Activated CD8-positive, alpha-beta memory T cell treated with anti-CD3 and anti-CD28 coated beads, Interleukin-2, amount 50 U/mL, for 1 hour (primary cell): ENCODE data around the gene VHLL.
"Not testable (repeated sequence)": the region's sequence is repeated elsewhere in the genome, so short reads cannot be mapped to it uniquely, and the experiment has no call there.

Experiments
- DNase-seq: peaks from one replicate; pipeline ENCODE4 v3.0.0-alpha.2; 2020; ENCODE audit errors: extremely low read depth

Gene VHLL

DNA sequence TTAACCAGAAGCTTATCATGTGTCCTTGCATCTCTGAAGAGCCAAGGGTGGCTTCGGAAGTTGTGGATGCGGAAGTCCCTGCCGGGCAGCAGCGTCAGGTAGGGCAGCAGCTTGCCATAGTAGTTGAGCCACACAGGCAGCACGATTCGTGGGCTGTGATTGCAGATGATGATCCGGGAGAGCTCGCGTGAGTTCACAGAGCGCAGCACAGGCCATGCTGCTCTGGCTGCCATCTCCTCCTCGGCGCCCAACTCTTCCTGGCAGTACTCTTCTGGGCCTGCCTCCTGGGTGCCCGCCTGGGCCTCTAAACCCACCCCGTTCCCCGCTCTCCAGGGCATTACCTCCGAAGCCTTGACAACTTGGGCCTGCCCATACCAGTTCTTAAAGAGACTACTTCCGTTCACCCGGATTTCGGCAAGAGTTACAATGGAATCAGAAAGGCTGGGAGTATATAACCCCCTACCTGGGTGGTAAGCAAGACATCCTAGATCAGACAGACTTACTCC, at the start of gene VHLL:
VHLL (minus strand) TSS at position 456 of the 506 bp plus-strand sequence; CDS start at position 338, 118 bp downstream.
- DNase-seq: no peak

DNA sequence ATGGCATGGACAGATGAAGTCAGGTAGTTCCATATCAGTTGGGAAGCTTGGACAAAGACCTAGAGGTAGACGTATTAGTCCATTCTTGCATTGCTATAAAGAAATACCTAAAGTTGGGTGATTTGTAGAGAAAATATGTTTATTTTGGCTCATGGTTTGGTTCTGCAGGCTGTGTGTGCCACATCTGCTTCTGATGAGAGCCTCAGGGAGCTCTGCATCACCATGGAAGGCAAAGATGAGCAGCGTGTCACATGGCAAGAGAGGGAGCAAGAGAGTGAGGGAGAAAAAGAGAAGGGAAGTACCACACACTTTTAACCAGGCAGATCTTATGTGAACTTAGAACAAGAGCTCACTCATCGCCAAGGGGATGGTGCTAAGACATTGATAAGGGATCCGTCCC, 48.2 kb upstream of the VHLL start:
- no peak for DNase-seq

- no peak for DNase-seq
Observed at GRCh38 chr1:156346636-156347035, 47.5 kb upstream of the VHLL start.

- DNase-seq: not testable (repeated sequence)
Observed at GRCh38 chr1:156346035-156346434, 46.9 kb upstream of the VHLL start.

DNA sequence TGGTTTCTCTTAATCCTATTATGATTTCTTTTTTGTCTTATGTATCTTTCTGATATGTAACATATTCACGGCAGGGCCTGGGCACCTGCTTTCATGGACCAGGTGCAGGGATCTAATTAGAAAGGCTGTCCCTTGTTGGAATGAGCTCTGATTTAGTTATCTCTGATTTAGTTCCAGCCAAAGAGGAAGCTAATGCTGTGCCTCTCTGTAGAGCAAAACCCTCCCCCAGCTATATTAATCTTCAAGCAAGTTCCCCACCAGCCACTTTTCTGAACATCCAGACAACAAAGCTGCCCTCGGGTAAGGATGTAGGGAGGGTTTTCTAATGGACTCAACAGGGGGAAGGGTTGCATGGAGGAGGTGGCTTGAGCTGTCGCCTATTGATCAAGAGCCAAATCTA, 45.3 kb upstream of the VHLL start:
- no peak for DNase-seq

- DNase-seq: no peak
Observed at GRCh38 chr1:156342166-156342955, 43.3 kb upstream of the VHLL start.

DNA sequence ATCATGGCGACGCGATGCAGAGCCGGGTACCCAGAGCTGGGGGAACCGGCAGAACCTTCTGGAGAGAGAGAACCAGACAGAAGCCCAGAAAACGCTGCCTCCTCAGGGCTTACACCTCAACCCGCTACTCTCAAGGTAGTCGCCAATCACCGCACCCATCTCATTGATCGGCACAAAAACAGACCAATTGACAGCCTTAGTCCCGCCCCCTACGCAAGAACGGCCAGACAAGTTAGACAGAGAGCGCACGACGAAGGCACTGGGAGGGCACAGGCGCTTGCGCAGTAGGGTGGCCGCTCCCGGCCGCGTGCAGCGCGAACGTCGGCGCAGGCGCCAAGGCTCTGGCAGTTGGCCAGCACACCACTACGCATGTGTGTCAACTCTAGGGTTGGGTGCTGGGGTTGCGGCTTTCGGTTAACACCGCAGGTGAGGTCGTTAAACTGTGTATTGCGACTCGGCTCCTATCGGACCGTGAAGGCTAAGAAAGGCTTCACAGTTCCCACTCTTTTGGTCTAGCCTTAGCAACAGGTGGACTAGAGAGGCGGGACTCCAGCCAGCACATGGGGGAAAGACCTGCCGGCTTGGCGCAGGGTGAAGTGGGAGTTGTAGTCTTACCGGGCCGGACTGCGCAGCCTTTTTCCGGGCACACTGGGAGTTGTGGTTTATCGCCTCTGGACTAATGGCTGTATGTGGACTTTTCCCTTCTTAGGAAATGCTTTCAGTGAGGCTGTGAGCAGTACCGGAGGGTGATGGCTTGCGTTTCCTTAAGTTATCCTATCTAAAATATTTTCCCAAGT, 39.3 kb upstream of the VHLL start, which contains the start of the genes CCT3 and TSACC:
CCT3 (minus strand) TSS at position 113 of the 797 bp plus-strand sequence; CDS start at position 5, 108 bp downstream.
TSACC (plus strand) TSS at position 347 of the 797 bp plus-strand sequence. CDS start 1,232 bp downstream, outside the sequence.
- DNase-seq: peak; percentile 98

DNA sequence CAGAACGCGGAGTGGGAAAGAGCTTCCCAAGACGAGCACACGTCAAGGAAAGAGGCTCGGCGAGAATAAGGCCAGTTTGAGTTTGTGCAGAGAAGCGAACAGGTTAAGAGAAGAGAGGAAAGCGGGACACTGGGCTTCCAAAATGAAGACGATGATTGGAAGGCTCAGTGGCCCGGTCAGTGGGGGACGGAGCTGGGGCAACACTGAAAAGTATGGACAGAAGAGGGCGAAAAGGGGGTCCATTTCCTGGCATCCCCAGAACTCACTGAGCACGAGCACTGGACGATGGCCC, 38.7 kb upstream of the VHLL start:
- no peak for DNase-seq

DNA sequence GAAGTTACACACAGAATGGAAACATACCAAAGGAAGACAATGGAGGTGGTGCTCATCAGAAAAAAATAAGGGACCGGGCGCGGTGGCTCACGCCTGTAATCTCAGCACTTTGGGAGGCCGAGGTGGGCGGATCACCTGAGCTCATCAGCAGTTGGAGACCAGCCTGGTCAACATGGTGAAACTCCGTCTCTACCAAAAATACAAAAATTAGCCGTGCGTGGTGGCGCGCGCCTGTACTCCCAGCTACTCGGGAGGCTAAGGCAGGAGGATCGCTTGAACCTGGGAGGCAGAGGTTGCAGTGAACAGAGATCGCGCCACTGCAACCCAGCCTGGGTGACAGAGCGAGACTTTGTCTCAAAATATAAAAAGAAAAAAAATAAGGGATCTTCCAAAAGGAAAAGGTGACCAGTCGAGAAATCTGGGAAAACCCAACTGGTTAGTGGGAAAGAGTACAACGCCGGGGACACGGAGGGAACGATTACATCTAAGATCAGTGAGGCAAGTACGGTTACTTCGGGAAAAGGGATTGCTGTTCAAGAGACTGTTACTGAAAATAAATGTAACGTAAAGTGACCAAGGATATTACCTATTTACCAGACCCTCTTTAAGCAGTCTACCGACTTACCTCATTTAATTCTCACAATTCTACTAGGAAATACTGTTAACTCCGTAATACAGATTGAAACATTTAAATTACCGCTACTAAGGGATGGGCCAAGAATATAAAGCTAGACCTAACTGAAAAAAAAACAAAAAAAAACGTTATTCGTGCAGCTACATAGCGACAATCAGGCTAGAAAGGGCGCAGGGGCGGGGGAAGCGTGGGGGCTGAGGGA, 38.2 kb upstream of the VHLL start:
- DNase-seq: no peak

GRCh38 chr1:156336242-156336641, 37.1 kb upstream of the VHLL start:
- DNase-seq: no peak

GRCh38 chr1:156323179-156323578, 24.1 kb upstream of the VHLL start:
- DNase-seq: not testable (repeated sequence)

GRCh38 chr1:156320560-156320959, 21.5 kb upstream of the VHLL start:
- no peak for DNase-seq

- DNase-seq: no peak
Observed at GRCh38 chr1:156319664-156320063, 20.6 kb upstream of the VHLL start.

- DNase-seq: no peak
Observed at GRCh38 chr1:156316909-156317308, 17.8 kb upstream of the VHLL start.

DNA sequence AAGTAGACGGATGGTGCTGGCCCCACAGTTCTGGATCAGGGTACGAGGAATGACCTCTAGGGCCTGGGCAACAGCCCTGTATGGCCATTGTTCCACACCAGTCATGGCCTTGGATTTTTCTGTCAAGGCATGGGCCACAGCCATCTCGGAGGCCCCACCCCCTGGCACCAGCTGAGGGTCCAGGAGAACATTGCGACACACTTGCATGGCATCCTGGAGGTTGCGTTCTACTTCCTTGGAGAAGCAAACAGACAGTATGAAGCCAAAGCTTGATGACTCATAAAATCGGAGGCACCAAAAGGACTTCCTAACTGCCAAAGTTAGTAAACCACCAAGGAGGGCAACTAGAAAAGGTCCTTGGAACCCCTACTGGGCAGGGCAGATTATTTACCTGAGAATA, 11.9 kb upstream of the VHLL start:
- no peak for DNase-seq

GRCh38 chr1:156308078-156308477, 9.0 kb upstream of the VHLL start:
- DNase-seq: no peak

GRCh38 chr1:156305215-156305614, 6.1 kb upstream of the VHLL start:
- no peak for DNase-seq

DNA sequence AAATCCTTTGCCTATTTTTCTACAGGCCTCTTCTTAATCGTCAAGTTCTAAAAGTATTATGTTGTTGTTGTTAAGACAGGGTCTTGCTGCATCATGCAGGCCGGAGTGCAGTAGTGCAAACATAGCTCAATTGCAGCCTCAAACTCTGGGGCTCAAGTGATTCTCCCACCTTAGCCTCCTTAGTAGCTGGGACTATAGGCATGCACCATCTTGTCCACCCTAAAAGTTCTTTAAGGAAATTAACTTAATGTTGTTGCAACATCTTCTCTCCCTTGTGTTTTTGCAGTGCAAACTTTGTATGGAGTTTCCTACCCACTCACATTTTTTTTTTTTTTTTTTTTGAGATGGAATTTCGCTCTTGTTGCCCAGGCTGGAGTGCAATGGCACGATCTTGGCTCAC, 4.1 kb upstream of the VHLL start:
- DNase-seq: no peak

GRCh38 chr1:156295391-156295947, 3.6 kb downstream of the VHLL start, which contains the start of gene GLMP:
Gene GLMP, minus strand, starts transcription at chr1:156295679. Its CDS starts 34 bp downstream, at chr1:156295645.
- no peak for DNase-seq

DNA sequence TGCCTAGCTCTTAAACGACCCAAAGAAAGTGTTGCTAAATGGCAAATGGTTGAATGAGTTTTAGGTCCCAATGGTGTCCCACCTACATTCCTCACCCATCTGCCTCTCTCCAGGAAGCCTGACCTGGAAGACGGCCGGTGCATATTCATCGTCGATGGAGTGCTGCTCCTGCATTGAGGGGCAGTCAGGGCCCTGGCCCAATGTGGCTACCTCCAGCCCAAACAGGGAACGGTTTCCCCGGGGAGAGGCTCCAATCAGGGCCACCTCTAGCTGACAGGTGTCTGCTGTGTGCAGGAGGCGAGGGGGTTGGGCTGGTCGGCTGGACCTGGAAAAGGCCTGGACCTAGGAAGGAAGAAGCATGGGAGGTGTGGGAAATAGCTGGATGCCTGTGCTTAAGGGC, 5.2 kb downstream of the VHLL start:
- no peak for DNase-seq

GRCh38 chr1:156293098-156293434, 6.0 kb downstream of the VHLL start:
- no peak for DNase-seq
